Cardiac fibroblast (primary cell): ENCODE measurements around the gene NES.
A peak's percentile ranks its signal among the peaks of the same experiment; 100 is the strongest.

Experiments
- DNase-seq, 2 donors: peaks; one replicate each; pipeline versions ENCODE4 v3.0.0 to v3.0.0-alpha.2; 2010; ENCODE audit warnings: low read depth in 2 of 2
- H3K4me3 ChIP-seq, 2 donors: replicated peaks in 1 of 2; 1 replicate in 1 of 2; 2 replicates in 1 of 2; pipeline ENCODE4 v1.5.1; 2011; ENCODE audit warnings: low read depth in 2 of 2, low read length in 2 of 2, mild to moderate bottlenecking in 2 of 2, moderate library complexity in 1 of 2
- TF ChIP-seq, protein P1 (sequence below): IDR thresholded peaks from one replicate; pipeline ENCODE4 v1.5.1; 2011; ENCODE audit warnings: low read depth, mild to moderate bottlenecking, low read length, inconsistent platforms

Gene NES

DNA sequence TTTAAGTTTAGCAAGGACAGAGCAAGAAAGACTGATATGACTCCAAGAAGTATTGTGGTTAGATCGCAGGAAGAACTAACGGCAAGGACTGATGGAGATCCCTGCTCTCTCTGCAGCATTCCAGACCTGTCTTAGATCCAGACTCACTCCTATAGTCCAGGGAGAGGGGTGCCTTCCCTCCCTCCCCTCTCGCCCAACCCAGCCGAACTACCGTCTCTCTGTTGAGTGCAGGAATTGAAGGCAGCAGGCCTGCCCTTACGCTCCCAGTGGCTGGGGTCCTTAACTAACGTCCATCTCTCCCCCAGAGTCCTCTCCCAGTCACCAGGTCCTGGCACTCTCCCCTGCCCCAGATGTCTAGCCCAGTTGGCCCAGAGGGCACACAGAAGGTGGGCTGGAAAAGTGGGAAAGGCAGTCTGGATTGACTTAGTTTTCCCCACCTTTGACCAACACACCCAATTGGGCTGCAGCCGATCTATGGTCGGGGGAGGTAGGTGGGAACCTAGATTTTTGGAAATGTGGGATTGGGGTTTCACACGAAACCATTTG, 27.0 kb upstream of the NES start:
- TF ChIP-seq, protein P1, sequence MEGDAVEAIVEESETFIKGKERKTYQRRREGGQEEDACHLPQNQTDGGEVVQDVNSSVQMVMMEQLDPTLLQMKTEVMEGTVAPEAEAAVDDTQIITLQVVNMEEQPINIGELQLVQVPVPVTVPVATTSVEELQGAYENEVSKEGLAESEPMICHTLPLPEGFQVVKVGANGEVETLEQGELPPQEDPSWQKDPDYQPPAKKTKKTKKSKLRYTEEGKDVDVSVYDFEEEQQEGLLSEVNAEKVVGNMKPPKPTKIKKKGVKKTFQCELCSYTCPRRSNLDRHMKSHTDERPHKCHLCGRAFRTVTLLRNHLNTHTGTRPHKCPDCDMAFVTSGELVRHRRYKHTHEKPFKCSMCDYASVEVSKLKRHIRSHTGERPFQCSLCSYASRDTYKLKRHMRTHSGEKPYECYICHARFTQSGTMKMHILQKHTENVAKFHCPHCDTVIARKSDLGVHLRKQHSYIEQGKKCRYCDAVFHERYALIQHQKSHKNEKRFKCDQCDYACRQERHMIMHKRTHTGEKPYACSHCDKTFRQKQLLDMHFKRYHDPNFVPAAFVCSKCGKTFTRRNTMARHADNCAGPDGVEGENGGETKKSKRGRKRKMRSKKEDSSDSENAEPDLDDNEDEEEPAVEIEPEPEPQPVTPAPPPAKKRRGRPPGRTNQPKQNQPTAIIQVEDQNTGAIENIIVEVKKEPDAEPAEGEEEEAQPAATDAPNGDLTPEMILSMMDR, result no peak
- no peak for DNase-seq
- peak overlapping the region in 1 of 2 donors; percentile 42 for H3K4me3 ChIP-seq

DNA sequence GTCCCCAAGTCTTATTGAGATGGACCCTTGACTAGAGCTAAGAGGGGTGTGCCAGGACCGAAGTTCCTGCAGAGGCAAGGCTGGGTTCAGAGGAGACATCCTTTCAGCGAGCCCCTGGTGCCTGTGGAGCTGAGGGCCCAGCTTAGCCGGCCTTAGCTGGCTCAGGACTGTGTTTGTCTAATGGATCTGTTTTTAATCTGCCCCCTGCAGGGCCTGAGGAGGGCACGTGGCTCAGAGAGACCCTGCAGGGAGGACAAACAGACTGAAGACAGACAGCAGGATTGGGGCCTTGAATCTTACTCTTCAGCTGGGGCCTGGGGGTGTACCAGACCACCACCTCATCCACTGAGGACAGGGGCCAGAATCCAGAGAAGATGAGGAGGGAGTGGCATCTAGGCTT, 26.5 kb upstream of the NES start:
- TF ChIP-seq, protein P1, result no peak
- no peak for DNase-seq
- peak overlapping the region in 1 of 2 donors; percentile 5 for H3K4me3 ChIP-seq

DNA sequence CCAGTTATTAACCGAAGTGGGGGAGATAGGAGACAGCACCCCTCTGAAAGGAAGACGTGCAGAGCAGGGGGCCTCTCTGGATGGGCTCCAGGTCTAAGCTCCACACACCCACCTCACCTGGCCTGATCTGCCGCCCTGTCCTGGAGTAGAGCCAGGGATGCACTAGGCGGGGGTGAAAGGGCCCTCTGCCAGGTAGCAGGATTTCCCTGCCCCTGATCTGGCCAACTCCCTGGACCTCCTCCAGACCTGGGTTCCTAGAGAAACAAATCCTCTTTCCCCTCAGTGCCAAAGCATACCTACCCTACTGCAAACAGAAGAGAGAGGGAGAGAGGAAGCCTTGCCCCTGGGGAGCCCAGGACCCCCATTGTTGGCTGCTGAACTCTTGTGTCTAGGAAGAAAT, 26.1 kb upstream of the NES start:
- TF ChIP-seq, protein P1, result no peak
- DNase-seq, result no peak
- H3K4me3 ChIP-seq, result no peak overlapping the region

DNA sequence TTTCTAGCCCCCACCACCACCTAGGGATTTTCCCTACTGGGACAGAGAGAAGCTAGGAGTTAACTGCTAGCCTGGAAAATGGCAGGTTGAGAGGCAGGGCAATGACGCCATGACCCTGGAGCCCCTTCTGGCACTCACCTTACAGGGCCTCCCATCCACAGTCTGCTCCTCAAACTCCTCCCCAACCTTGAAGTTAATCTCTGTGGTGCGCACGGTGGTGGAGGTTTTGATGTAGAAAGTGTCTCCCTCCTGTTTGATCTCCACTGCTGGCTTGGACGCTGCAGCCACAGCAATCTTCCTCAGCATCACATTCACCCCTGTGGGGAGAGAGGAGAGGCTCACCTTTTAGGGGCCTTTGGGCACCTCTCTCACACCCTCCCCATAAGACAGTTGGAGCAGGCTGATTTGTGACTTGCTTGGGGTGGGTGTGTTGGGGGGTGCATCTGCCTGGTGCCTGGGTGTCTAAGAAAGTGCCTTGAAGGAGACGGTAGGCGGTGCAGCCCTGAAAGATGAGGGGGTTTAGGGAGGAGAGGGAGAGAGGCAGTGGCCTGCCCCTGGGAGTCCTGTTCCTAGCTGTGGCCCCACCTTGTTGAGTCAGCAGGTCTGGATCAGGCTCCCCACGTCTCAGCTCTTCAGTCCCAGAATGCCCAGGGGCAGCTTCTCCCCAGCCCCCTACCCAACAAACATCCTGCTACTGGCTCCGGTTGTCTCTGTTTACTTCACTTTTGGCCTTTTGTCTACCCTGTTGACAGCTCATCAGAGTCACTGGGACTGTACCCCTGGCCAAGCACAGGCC, 23.7 kb upstream of the NES start:
- DNase-seq, result no peak
- TF ChIP-seq, protein P1, result no peak

DNA sequence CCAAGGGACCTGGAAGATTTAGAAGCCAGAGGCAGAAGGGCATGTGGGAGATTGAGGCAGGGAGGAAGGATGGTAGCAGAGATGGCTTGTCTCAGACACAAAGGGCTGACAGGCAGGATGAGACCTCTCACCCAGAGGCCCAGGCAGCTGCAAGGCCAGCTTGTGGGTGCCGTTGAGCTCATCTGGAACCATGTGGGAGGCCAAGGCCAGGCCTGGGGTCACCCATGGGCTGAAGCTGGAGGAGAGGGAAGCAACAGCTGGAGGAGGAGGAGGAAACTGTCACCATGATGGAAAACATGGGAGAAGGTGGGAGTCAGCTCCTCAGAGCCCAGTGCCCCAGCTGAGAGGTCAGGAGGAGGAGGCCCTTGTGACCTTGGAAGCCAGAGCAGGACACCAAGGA, 21.8 kb upstream of the NES start:
- TF ChIP-seq, protein P1, result no peak
- no peak overlapping the region for H3K4me3 ChIP-seq
- DNase-seq, result no peak

More for the DNA sequence above, 23.7 kb upstream of the NES start:
- H3K4me3 ChIP-seq, result no peak overlapping the region

DNA sequence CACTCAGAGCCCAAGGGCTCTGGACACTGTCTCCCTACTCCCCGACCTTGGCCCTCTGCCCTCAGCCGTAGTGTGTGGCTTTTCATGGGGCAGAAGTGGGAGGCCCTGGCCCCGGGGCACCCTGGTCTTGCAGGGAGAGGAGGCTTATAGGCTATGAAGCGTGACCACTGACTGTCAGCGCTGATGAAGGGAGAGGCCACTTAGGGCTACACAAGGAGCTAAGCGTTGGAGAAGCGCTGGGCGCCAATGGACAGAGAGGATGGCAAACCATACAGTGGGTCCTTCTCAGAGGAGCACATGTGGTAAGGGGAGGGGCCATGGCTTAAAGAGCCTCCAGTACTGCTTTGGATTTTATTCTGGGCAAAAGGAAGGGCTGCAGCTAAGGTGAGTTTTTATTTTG, 20.3 kb upstream of the NES start:
- DNase-seq, result no peak
- TF ChIP-seq, protein P1, result no peak
- H3K4me3 ChIP-seq, result no peak overlapping the region
